Measurements from ENCODE around the gene ALDH16A1. TPM values are rescaled to one million over a fixed set of nuclear protein-coding genes. Genes with fewer than 3 reads are reported as not detected.
A peak's percentile ranks its signal among the peaks of the same experiment; 100 is the strongest.

The ALDH16A1 gene
- total and polyA plus RNA-seq, 10 of the 15 experiments (the other 5 are each of a cell fraction or from before 2014, with no cell fraction given) = 1.7 to 49.3 (median 18.1) TPM

DNA sequence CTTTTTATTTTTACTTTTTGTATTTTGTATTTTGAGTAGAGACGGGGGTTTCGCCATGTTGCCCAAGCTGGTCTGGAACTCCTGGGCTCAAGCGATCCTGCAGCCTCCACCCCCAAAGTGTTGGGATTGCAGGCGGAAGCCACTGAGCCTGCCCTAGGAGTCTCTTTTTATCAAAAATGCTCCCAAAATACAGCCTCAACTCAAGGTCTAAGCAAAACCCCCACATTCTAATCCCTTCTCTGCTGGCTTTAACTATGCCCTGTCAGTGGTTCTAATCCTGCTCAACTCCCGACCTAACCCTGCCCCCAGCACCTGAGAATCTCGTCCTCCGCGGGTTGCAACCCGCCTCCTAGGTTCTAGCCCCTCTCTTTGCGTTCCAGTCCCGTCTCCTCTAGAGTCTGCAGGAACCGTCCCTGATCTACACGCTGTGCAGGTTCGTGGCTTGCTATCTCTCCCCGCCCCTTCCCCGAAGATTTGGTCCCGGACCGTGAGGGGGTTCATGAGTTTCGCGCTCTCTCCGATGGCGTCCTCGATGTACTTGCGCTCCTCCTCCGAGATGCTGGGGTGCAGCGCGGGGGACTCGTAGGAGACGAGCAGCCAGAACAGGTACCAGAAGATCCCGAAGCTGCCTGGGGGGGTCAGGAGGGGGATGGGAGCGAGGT, 19.7 kb upstream of the ALDH16A1 start:
- DNase-seq (ENCODE audit: low read depth, low spot score) (no peak), FAIRE-seq (no peak), ATAC-seq (no peak)
- CTCF ChIA-PET = no interaction called here
- 29% methylated on average over 30 of the region's 31 CpGs for WGBS (ENCODE audit: insufficient coverage, insufficient replicate concordance, low lambda C conversion rate, missing lambda C conversion rate)
- Histone ChIP-seq H3K4me2 (ENCODE audit: control insufficient read depth, insufficient read depth) (no peak overlapping the region), H2AFZ (ENCODE audit: control insufficient read depth, low read depth, low read length) (no peak overlapping the region), H3K36me3 (ENCODE audit: control insufficient read depth in 2 of 2, insufficient read depth in 2 of 2, low read length in 1 of 2) (no peaks in the 10 kb centered on the region), H3K9me3 (replicated peaks; ENCODE audit: control insufficient read depth, insufficient read depth, low read length) (no peaks in the 10 kb centered on the region), H3K27me3 (replicated peaks in 1 of 2; ENCODE audit: control insufficient read depth in 2 of 2, insufficient read depth in 2 of 2, low read length in 1 of 2) (peaks cover 5 to 12% of the 10 kb centered on the region in 2 experiments), H3K27ac (ENCODE audit: control insufficient read depth, insufficient read depth) (no peak overlapping the region), H3K9ac (ENCODE audit: control insufficient read depth, insufficient read depth, low read length) (no peak overlapping the region), H3K79me2 (ENCODE audit: control insufficient read depth, insufficient read depth, low read length) (no peaks in the 10 kb centered on the region), H3K4me3 (no peak overlapping the region), H3K4me1 (ENCODE audit: control insufficient read depth, insufficient read depth, low read length) (no peaks in the 10 kb centered on the region), H4K20me1 (ENCODE audit: control insufficient read depth, insufficient read depth) (no peaks in the 10 kb centered on the region)
- POLR2A ChIA-PET = no interaction called here
- intact Hi-C loops (cut with micrococcal nuclease; ENCODE audit: unreplicated experiment) = no loop called here
- SMC1A ChIA-PET (ENCODE audit: uncharacterized antibody, unreplicated experiment) = no interaction called here
- TF ChIP-seq ZBED1 (IDR thresholded peaks at IDR 0.05; ENCODE audit: borderline replicate concordance) (no peak), EZH2 (IDR thresholded peaks at IDR 0.05; ENCODE audit: borderline replicate concordance, control insufficient read depth, low read depth, low read length) (0 out of 2 replicates have a peak, but pooled peaks have one; percentile 37), NFXL1 (IDR thresholded peaks at IDR 0.05; ENCODE audit: borderline replicate concordance) (no peak), ZBTB40 (IDR thresholded peaks at IDR 0.05; ENCODE audit: borderline replicate concordance) (no peak), PAX8 (IDR thresholded peaks at IDR 0.05) (no peak)
- in situ Hi-C loops (cut with MboI) = no loop called here
- RAD21 ChIA-PET (ENCODE audit: unreplicated experiment) = no interaction called here
- no TSS peak for BruUV-seq (replicated peaks)

Measured in GM12878 (cell line).